Occipital lobe (tissue), 2 donors: Measurements from ENCODE around the gene LTBP3. TPM values are rescaled to one million over a fixed set of nuclear protein-coding genes. Genes with fewer than 3 reads are reported as not detected.

Source experiments
- DNase-seq: peaks from one replicate; lab custom pipeline; 2025; lab: John Stamatoyannopoulos, UW
- total RNA-seq: library from RNA; depleted of rRNA; stranded (reverse); fragments of >200 nt; gene quantifications from one replicate; pipeline ENCODE4 v1.2.3, GENCODE V29; 2014

LTBP3 gene
- total RNA-seq, 1 donor from 2014 or later: 18.4 TPM

GRCh38 chr11:65586247-65586630, 28.1 kb upstream of the LTBP3 start:
- DNase-seq: no peak

GRCh38 chr11:65585396-65586246, 27.5 kb upstream of the LTBP3 start:
- DNase-seq: no peak

GRCh38 chr11:65584723-65585171, 26.6 kb upstream of the LTBP3 start:
- peak; percentile 37 for DNase-seq

- DNase-seq: no peak
Observed at GRCh38 chr11:65584106-65584505, 25.9 kb upstream of the LTBP3 start.

- DNase-seq: no peak
Observed at GRCh38 chr11:65583589-65583988, 25.4 kb upstream of the LTBP3 start.

GRCh38 chr11:65581928-65582327, 23.8 kb upstream of the LTBP3 start:
- DNase-seq: no peak

GRCh38 chr11:65580756-65581155, 22.6 kb upstream of the LTBP3 start:
- DNase-seq: no peak

GRCh38 chr11:65580031-65580692, 22.0 kb upstream of the LTBP3 start:
- DNase-seq: no peak

GRCh38 chr11:65579291-65579690, 21.1 kb upstream of the LTBP3 start:
- no peak for DNase-seq

- no peak for DNase-seq
Observed at GRCh38 chr11:65578667-65579066, 20.5 kb upstream of the LTBP3 start.

GRCh38 chr11:65578134-65578533, 20.0 kb upstream of the LTBP3 start:
- DNase-seq: no peak

GRCh38 chr11:65577756-65578109, 19.6 kb upstream of the LTBP3 start:
- no peak for DNase-seq

- DNase-seq: no peak
Observed at GRCh38 chr11:65576867-65577755, 19.0 kb upstream of the LTBP3 start.

GRCh38 chr11:65576232-65576866, 18.2 kb upstream of the LTBP3 start:
- no peak for DNase-seq

- DNase-seq: no peak
Observed at GRCh38 chr11:65575568-65576231, 17.5 kb upstream of the LTBP3 start, which contains the start of gene EHBP1L1. Gene EHBP1L1, plus strand, starts transcription at chr11:65576053. Its CDS starts 250 bp downstream, at chr11:65576303.

GRCh38 chr11:65574811-65575567, 16.8 kb upstream of the LTBP3 start:
- DNase-seq: no peak

GRCh38 chr11:65574109-65574810, 16.1 kb upstream of the LTBP3 start:
- DNase-seq: peak; percentile 74

- DNase-seq: no peak
Observed at GRCh38 chr11:65573391-65574079, 15.4 kb upstream of the LTBP3 start.
